SU-DHL-6 (cell line): ENCODE results near the gene RUBCNL.

ENCODE experiments used
- EZH2phosphoT487 ChIP-seq: fragments of 200-600 bp; sonication (generic), shearing (Covaris generic); conservative IDR thresholded peaks from 2 replicates; pipeline ENCODE4 v1.6.1; 2018; ENCODE audit warnings: mild to moderate bottlenecking, antibody characterized with exemption, low read length, moderate library complexity, mixed read lengths
- TF ChIP-seq, protein P1 (sequence below): fragments of 200-600 bp; sonication (generic); IDR thresholded peaks from one replicate; pipeline ENCODE4 v1.5.1; 2017; ENCODE audit warnings: antibody characterized with exemption, mild to moderate bottlenecking, low read length, moderate library complexity; ENCODE audit not compliant: insufficient read depth, poor library complexity, severe bottlenecking

DNA sequence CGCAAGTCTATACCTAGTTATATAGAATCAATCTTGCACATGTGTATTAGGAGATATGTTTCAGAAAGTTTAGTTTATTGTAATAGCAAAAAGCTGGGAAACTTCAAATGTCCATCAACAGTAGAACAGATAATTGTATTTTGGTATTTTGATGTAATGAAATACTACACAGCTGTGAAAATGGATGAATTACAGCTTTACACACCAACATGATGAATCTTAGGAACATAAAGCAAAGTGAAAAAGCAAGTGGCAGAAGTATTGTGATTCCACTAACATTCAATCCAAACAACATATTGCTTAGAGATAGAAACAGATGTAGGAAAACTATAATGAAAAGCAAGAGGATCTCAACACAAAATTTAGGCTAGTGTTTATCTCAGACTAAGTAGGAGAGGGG, 72.5 kb downstream of the RUBCNL start:
- TF ChIP-seq, protein P1, sequence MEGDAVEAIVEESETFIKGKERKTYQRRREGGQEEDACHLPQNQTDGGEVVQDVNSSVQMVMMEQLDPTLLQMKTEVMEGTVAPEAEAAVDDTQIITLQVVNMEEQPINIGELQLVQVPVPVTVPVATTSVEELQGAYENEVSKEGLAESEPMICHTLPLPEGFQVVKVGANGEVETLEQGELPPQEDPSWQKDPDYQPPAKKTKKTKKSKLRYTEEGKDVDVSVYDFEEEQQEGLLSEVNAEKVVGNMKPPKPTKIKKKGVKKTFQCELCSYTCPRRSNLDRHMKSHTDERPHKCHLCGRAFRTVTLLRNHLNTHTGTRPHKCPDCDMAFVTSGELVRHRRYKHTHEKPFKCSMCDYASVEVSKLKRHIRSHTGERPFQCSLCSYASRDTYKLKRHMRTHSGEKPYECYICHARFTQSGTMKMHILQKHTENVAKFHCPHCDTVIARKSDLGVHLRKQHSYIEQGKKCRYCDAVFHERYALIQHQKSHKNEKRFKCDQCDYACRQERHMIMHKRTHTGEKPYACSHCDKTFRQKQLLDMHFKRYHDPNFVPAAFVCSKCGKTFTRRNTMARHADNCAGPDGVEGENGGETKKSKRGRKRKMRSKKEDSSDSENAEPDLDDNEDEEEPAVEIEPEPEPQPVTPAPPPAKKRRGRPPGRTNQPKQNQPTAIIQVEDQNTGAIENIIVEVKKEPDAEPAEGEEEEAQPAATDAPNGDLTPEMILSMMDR: no peak
- no peak for TF ChIP-seq EZH2phosphoT487
